Measurements from ENCODE around the gene THAP8. TPM values are rescaled to one million over a fixed set of nuclear protein-coding genes. Genes with fewer than 3 reads are reported as not detected.

Gene THAP8
- polyA plus RNA-seq, 3 donors, result 2.4 to 6.0 (median 3.1) TPM

DNA sequence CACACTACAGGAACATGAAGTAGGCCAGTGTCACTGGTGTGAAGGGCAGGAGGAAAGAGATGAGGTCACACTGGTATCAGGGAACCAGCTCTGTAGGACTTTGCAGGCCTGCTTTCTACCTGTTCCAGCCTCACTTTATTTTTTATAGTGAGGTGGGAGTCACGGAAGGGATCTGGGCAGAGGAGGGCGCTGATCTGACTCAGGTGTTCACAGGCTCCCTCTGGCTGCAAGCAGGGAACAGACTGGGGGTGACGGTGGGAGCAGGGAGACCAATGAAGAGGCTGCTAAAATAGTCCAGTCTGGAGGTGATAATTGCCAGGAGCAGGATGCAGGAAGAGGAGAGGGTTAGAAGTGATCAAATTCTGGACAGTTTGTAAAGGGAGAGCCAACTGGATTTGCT lies 2.8 kb downstream of the THAP8 start:
- H3K9ac ChIP-seq (ENCODE audit: insufficient read depth, low read length, poor library complexity, severe bottlenecking), result no peak overlapping the region
- H3K27ac ChIP-seq (ENCODE audit: low read depth in 1 of 2, low read length in 2 of 2), result no peak overlapping the region
- DNase-seq, result no peak
- H3K36me3 ChIP-seq (replicated peaks in 1 of 2; ENCODE audit: control insufficient read depth in 1 of 2, insufficient read depth in 2 of 2, low read length in 2 of 2), result no peaks in the 10 kb centered on the region
- H4K20me1 ChIP-seq (ENCODE audit: insufficient read depth, low read length), result no peaks in the 10 kb centered on the region
- WGBS (ENCODE audit: insufficient coverage), result 65% methylated on average over 2 of the region's 3 CpGs
- peaks cover 14% of the 10 kb centered on the region for H3K4me1 Mint-ChIP-seq
- no peak overlapping the region for H3K4me3 ChIP-seq (replicated peaks in 1 of 3; ENCODE audit: low read depth in 2 of 3, low read length in 3 of 3)
- TF ChIP-seq, protein P1, sequence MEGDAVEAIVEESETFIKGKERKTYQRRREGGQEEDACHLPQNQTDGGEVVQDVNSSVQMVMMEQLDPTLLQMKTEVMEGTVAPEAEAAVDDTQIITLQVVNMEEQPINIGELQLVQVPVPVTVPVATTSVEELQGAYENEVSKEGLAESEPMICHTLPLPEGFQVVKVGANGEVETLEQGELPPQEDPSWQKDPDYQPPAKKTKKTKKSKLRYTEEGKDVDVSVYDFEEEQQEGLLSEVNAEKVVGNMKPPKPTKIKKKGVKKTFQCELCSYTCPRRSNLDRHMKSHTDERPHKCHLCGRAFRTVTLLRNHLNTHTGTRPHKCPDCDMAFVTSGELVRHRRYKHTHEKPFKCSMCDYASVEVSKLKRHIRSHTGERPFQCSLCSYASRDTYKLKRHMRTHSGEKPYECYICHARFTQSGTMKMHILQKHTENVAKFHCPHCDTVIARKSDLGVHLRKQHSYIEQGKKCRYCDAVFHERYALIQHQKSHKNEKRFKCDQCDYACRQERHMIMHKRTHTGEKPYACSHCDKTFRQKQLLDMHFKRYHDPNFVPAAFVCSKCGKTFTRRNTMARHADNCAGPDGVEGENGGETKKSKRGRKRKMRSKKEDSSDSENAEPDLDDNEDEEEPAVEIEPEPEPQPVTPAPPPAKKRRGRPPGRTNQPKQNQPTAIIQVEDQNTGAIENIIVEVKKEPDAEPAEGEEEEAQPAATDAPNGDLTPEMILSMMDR (IDR thresholded peaks at IDR 0.05), result no peak
- H3K9me3 ChIP-seq (replicated peaks in 1 of 2; ENCODE audit: control insufficient read depth in 1 of 2, insufficient read depth in 1 of 2, low read length in 2 of 2), result no peaks in the 10 kb centered on the region
- intact Hi-C loops (cut with micrococcal nuclease), result loop anchor here (5.0 to 10.0 kb wide), 4 partner anchors 39 to 276 kb away; partner anchors contain the start of genes ALKBH6 (in 1 of the 2), ARHGAP33 (in 1 of the 2), HCST (in 1 of the 2) and NFKBID (in 1 of the 2)
- no peak overlapping the region for H3K4me2 ChIP-seq (replicated peaks; ENCODE audit: extremely low read depth, low read length, poor library complexity, severe bottlenecking)
- H3K36me3 Mint-ChIP-seq, result no peaks in the 10 kb centered on the region
- H2AFZ ChIP-seq (ENCODE audit: insufficient read depth, low read depth, low read length, poor library complexity, severe bottlenecking), result no peak overlapping the region
- H3K4me1 ChIP-seq (ENCODE audit: control insufficient read depth in 1 of 2, insufficient read depth in 2 of 2, low read length in 2 of 2), result peaks cover 12 to 18% of the 10 kb centered on the region in 2 donors
- H3K9me3 Mint-ChIP-seq, result no peaks in the 10 kb centered on the region
- H3K27me3 ChIP-seq (ENCODE audit: control insufficient read depth in 2 of 2, insufficient read depth in 2 of 2, low read length in 2 of 2), result no peaks in the 10 kb centered on the region
- H3K79me2 ChIP-seq (ENCODE audit: insufficient read depth, low read length), result peaks cover 12% of the 10 kb centered on the region
- peak overlapping the region in 1 of 7 donors; percentile 50 for H3K27ac Mint-ChIP-seq
- no peak overlapping the region for H3K4me3 Mint-ChIP-seq
- H3K27me3 Mint-ChIP-seq (ENCODE audit: low read depth in 3 of 3), result no peaks in the 10 kb centered on the region

DNA sequence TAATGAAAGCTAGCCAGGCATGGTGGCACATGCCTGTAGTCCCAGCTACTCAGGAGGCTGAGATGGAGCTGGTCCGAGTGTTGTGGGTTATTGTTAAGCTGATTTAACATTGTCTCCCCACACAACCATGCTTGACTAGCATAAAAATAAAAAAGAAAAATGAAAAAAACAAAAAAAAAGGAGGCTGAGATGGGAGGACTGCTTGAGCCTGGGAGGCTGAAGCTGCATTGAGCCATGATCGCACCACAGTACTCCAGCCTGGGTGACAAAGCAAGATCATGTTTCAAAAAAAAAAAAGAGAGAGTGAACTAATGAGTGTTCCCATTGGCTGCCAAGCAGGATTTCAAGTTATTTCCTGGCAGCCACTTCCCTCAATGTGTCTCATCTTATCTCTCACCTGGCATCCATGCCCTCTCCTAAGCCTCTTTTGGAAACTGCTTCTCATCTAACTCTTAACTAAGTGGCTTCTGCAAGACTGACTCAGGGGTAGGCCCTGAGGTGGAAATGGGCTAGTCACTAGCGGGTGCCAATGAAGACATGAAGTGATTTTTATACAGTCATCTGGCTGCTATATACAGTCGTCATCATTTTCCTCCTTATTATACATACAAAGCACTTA lies 4.9 kb downstream of the THAP8 start:
- H2AFZ ChIP-seq (ENCODE audit: insufficient read depth, low read depth, low read length, poor library complexity, severe bottlenecking), result no peak overlapping the region
- H3K9ac ChIP-seq (ENCODE audit: insufficient read depth, low read length, poor library complexity, severe bottlenecking), result no peak overlapping the region
- WGBS (ENCODE audit: insufficient coverage), result 100% methylated on average over 1 of the region's 4 CpGs
- H3K27me3 Mint-ChIP-seq (ENCODE audit: low read depth in 3 of 3), result no peaks in the 10 kb centered on the region
- H3K27ac ChIP-seq (ENCODE audit: low read depth in 1 of 2, low read length in 2 of 2), result no peak overlapping the region
- H3K27ac Mint-ChIP-seq, result no peak overlapping the region
- H3K4me1 Mint-ChIP-seq, result peaks cover 4% of the 10 kb centered on the region
- H3K4me2 ChIP-seq (replicated peaks; ENCODE audit: extremely low read depth, low read length, poor library complexity, severe bottlenecking), result no peak overlapping the region
- no peaks in the 10 kb centered on the region for H4K20me1 ChIP-seq (ENCODE audit: insufficient read depth, low read length)
- no peaks in the 10 kb centered on the region for H3K9me3 ChIP-seq (replicated peaks in 1 of 2; ENCODE audit: control insufficient read depth in 1 of 2, insufficient read depth in 1 of 2, low read length in 2 of 2)
- H3K79me2 ChIP-seq (ENCODE audit: insufficient read depth, low read length), result no peaks in the 10 kb centered on the region
- peaks cover 0 to 8% of the 10 kb centered on the region in 2 donors for H3K4me1 ChIP-seq (ENCODE audit: control insufficient read depth in 1 of 2, insufficient read depth in 2 of 2, low read length in 2 of 2)
- TF ChIP-seq, protein P1 (IDR thresholded peaks at IDR 0.05), result no peak
- H3K9me3 Mint-ChIP-seq, result no peaks in the 10 kb centered on the region
- no peaks in the 10 kb centered on the region for H3K27me3 ChIP-seq (ENCODE audit: control insufficient read depth in 2 of 2, insufficient read depth in 2 of 2, low read length in 2 of 2)
- intact Hi-C loops (cut with micrococcal nuclease), result no loop called here
- H3K36me3 ChIP-seq (replicated peaks in 1 of 2; ENCODE audit: control insufficient read depth in 1 of 2, insufficient read depth in 2 of 2, low read length in 2 of 2), result no peaks in the 10 kb centered on the region
- H3K4me3 Mint-ChIP-seq, result no peak overlapping the region
- H3K36me3 Mint-ChIP-seq, result no peaks in the 10 kb centered on the region
- no peak overlapping the region for H3K4me3 ChIP-seq (replicated peaks in 1 of 3; ENCODE audit: low read depth in 2 of 3, low read length in 3 of 3)
- DNase-seq, result no peak

Data from CD14-positive monocyte (primary cell).